Activated effector memory CD4-positive, alpha-beta T cell treated with anti-CD3 and anti-CD28 coated beads, Interleukin-2, amount 50 U/mL, for 16 hours (primary cell): Measurements from ENCODE around the gene SPEM2.

Experiments used
- DNase-seq: peaks from one replicate; pipeline ENCODE4 v3.0.0-alpha.2; 2020

SPEM2 gene

GRCh38 chr17:7425316-7425715, at the start of gene SPEM2:
TSS of gene SPEM2 (plus strand) at chr17:7425616. CDS start at chr17:7425689, 73 bp downstream.
- no peak for DNase-seq

DNA sequence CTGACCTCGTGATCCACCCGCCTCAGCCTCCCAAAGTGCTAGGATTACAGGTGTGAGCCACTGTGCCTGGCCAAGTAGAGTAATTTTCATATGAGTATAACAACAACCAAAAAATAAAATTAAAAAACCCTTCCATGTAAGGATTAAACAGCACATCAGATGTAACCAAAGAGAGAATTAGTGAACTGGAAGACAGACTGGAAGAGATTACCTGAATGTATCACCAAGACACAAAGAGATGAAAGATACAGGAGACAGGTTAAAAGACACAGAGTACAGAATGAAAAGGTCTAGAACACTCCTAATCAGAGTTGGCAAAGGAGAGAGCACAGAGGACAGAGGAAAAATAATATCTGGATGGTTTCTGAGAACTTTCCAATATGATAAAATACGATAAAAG, 46.3 kb upstream of the SPEM2 start:
- DNase-seq = no peak

DNA sequence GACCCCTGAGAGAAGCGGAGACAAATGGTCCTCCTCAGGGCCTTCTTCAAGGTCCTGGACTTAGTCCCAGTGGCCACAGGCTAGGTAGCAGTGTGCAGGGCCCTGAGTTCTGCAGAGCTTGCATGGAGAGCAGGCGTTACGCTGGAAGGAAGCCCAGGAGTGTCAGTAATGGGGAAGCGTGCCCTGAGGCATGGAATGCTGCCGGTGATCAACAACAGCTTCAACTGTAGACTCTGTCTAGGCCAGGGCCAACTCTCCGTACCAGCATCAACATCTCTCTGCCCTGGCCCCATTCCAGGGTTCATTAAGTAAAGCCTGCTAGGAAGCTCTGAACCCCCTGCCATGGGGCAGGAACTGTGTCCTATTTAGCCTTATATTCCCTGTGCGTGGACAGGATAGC, 45.1 kb upstream of the SPEM2 start:
- no peak for DNase-seq

GRCh38 chr17:7380855-7381683, 44.3 kb upstream of the SPEM2 start, which contains the start of gene TNK1:
TSS of gene TNK1 (plus strand) at chr17:7381089. CDS start at chr17:7382927, 1,838 bp downstream.
- no peak for DNase-seq

GRCh38 chr17:7382901-7383300, 42.5 kb upstream of the SPEM2 start:
- no peak for DNase-seq

DNA sequence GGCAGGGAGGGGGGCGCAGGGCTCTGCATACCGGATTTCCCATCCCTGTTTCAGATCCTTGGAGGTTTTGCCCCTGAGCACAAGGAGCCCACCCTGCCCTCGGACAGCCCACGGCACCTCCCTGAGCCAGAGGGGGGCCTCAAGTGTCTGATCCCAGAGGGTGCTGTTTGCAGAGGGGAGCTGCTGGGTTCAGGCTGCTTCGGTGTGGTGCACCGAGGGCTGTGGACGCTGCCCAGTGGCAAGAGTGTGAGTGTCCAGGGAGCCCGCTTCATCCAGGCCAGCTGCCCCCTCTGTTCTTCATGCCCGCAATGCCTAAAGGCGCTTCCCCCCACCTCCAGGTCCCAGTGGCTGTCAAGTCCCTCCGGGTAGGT, 42.1 kb upstream of the SPEM2 start:
- DNase-seq = no peak

- DNase-seq = peak; percentile 93
Observed at GRCh38 chr17:7383742-7384488, 41.5 kb upstream of the SPEM2 start.

DNA sequence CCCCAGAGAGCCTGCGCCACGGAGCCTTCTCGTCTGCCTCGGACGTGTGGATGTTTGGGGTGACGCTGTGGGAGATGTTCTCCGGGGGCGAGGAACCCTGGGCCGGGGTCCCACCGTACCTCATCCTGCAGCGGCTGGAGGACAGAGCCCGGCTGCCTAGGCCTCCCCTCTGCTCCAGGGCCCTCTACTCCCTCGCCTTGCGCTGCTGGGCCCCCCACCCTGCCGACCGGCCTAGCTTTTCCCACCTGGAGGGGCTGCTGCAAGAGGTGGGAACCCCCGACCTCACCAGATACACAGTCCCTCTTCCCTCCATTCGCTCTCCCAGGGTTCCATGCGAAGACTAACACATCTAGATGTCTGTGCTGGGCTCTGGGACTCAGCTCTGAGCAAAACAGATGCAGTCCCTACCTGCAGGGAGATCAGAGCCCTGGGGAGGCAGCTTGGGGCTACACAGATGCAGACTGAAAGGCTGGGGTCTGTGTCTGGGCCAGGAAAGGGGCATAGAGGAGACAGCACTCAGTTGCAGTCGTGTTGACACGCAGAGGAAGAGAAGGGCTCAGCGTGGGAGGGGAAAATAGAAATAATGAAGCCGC, 40.8 kb upstream of the SPEM2 start:
- no peak for DNase-seq

- DNase-seq = no peak
Observed at GRCh38 chr17:7388856-7389255, 36.6 kb upstream of the SPEM2 start.

- DNase-seq = no peak
Observed at GRCh38 chr17:7389924-7390910, 35.2 kb upstream of the SPEM2 start.

DNA sequence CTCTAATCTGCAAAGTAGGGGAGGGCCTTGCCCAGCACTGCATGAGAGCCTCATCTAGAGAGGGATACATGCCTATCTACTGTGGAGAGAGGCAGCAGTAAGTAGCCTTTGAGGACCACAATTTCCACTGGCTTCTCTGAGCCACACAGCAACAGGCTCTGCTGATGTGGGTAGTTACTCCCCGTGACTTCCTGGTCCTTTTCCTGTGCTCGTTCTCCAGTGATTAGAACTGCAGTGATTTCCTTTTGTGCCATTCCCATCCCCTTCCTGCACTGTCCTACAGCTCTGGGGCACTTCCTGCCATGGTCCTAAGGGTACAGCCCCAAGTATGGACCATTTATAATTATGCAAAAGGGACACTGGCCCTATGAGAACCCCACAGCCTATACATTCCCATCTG, 34.1 kb upstream of the SPEM2 start:
- no peak for DNase-seq

- DNase-seq = no peak
Observed at GRCh38 chr17:7392696-7393612, 32.5 kb upstream of the SPEM2 start.

DNA sequence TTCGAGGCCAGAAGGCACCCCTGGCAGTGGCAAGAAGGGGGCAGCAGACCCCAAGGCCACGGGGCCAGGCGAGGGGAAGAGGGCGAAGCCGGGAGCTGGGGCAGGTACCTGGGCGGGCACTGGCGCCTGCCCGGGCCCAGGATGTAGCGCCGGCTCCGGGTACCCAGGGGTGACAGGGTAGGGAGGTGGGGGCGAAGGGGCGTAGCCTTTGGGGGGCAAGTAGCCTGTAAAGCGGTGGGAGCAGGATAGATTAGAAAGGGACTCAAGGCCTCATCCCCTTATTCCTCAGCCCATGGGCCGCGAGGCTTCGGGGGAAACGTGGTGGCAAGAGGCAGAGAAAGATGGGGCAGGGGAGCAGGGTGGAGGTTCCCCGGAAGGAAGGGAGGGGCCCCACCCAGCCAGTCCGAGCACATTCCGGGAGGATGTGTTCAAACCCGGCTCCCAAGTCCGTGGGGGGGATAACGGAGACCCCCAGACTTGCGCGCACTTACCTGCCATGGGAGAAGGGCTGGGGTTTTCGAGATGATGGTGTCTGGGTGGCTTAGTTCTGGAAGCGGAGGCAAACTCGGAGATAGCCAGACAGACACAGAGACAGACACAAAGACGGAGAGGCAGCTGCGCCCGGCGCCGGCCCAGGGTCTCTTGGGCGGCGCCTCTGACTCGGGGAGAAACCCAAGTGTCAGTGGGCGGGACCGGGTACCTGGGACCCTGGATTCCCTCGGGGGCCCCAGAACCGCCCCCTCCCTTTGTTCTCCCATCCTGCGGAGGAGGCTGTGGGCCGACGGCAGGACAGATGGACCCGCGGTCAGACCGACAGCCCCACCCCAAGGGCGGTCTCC, 31.6 kb upstream of the SPEM2 start:
- DNase-seq = peak; percentile 78

DNA sequence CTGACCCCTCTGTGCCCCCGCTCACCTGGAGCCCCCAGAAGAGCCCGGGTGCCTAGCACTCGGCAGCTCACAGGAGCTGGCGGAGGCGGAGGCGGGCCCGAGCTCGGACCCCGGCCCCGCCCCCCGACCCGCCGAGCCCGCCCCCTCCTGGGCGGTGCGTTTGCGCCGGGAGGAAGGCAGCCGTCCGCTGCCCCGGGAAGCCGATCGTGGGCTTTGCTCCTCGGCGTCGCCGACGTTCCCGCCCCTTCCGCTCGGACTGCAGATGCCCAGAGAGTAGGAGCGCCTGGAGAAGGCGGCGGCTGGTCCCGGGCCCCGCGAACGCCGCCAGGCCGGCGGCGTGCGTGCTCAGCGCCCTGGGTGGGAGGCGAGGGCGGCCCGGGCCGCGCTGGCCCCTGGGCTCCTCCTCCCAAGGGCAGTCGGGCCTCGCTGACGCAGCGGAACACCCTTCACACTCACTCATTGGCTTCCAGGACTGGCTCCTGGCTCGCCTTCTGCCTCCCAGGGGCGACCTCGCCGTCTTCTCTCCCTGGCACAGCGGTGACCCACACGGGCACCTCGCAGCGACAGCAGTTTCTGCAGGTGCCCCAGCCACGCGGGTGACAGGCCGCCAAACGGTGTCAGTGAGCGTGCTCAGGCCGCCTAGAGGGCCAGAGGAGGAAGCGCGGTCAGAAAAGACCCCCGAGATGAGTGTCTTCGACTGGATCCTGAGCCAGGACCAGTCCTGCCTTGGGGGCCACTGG, 30.8 kb upstream of the SPEM2 start, which contains the start of gene PLSCR3:
Gene PLSCR3, minus strand, starts transcription at position 74 of the 740 bp plus-strand sequence. CDS start 415 bp downstream, outside the sequence.
- peak; percentile 94 for DNase-seq

- DNase-seq = no peak
Observed at GRCh38 chr17:7396147-7396546, 29.3 kb upstream of the SPEM2 start.

DNA sequence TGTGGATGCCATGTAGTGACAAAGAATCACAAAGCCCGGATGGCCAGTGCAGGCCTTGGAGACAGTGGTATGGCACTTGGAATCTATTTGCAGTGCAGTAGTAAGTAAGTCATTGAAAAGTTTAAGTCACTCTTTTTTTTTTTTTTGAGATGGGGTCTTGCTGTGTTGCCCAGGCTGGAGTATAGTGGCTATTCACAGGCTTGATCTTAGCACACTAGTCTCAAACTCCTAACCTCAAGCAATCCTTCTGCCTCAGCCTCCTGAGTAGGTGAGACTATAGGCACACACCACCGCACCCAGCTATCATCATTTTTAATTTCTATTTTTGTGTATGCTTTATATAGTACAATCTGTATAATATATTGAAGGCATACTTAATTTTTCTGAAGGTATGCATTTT, 26.8 kb upstream of the SPEM2 start:
- DNase-seq = no peak

- DNase-seq = peak; percentile 68
Observed at GRCh38 chr17:7403043-7403726, 22.2 kb upstream of the SPEM2 start.

DNA sequence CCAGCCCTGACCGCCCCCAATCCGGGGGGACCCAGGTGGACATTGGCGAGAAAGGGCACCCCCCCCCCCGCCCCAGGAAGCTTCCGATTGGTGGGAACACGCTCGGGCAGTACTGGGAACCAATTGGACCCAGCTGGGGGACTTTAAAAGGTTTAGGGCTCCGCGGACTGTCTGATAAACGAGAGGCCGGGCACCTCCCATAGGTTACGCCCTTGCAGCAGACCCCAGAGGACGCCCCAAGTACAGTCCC, 21.8 kb upstream of the SPEM2 start:
- DNase-seq = no peak
